Pons (tissue), 1 donor: ENCODE data around the gene MRPL36.

Experiments
- DNase-seq: peaks from one replicate; pipeline ENCODE4 v3.0.0-alpha.2; 2016; ENCODE audit warnings: low spot score

Gene MRPL36

DNA sequence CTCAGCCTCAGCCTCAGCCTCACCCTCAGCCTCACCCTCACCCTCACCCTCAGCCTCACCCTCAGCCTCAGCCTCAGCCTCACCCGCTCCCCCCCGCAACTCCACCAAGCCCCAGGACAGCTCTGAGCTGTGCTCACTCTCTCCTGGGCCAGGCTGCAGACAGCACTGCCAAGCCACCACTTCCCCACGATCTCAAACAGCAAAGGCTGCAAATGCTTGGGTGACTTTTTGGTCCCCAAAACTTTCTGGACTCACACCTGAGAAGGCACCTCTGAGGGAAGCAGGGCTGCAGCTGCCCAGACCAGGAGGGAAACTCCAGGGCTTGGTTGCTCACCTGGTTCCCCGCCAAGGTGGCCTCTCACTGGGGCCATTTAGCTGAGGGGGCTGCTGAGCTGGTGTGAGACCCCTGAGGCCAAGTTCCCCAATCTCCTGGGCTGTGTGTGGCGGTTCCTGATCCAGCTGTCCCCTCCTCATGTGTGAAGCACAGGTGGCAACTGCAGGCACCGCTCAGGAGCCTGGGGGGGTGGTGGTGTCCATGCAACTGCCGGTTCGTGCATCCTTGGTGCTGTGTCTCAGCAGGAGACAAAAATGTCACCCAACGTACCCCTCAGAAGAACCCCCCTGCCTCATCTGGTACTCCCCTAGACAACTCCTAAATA, 17.8 kb downstream of the MRPL36 start:
- no peak for DNase-seq

DNA sequence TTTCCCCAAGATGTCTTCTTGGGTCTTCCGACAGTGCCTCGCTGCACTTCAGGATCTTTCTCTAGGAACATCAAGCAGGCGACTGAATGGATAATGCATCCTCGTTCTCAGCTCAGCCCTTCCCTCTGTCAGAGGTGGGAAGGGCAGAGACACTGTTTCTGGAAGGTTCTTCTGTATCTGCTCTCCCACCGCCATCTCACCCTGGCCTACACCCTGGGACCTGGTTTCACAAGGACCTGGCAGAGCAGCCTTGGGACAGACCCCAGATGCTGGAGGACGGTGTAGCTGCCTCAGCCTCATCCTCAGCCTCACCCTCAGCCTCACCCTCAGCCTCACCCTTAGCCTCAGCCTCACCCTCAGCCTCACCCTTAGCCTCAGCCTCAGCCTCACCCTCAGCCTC, 18.5 kb downstream of the MRPL36 start:
- DNase-seq: no peak

DNA sequence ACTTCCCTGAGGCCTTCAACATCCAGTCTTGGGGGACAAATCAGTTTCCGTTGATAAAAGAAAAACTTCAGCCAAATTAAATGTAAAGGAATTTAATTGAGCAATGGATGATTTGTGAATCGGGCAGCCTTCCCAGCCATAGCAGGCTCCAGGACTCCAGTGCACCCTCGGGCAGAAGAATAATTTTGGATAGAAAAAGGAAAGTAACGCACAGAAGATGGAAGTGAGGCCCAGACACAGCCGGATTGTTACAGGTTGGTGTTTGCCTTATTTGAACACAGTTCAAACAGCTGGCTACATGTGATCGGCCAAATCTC, 19.1 kb downstream of the MRPL36 start:
- no peak for DNase-seq

DNA sequence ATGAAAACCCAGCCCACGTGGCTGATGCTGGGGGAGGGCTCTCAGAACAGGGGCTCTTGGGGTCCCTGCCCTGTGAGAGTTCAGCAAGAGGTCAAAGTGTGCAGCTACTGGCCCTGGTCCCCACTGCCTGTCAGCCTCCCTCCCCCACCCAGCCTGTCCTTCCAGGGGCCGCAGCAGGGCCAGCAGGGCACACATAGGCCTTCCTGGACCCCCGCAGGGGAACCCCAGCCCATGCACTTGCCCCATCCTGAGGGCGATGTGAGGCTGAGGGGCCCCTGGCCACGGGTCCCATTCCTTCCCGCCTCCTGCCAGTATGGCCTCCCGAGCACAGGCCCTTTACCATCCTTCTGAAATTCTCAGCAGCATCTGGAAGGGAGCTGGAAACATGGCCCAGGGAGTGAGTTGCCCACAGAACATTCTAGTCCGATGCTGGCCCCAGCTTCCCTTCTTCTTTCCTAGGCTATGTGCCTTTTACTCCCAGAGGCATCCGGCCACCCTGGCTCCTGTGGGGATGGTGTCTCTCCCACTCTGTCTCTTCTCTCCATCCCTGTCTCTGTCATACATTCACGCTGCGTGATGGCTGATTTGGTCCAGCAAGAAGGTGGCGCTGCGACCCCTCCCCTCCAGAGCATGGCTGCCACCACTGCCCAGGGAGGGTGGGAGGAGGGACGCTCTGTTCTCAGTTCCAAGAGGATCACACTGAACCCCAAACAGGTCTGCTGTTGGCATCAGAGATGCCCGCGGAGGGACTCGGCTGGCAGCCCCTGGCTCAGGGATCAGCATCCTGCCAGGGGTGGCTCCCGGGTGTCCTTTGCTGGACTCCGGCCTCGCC, 19.6 kb downstream of the MRPL36 start:
- DNase-seq: no peak

DNA sequence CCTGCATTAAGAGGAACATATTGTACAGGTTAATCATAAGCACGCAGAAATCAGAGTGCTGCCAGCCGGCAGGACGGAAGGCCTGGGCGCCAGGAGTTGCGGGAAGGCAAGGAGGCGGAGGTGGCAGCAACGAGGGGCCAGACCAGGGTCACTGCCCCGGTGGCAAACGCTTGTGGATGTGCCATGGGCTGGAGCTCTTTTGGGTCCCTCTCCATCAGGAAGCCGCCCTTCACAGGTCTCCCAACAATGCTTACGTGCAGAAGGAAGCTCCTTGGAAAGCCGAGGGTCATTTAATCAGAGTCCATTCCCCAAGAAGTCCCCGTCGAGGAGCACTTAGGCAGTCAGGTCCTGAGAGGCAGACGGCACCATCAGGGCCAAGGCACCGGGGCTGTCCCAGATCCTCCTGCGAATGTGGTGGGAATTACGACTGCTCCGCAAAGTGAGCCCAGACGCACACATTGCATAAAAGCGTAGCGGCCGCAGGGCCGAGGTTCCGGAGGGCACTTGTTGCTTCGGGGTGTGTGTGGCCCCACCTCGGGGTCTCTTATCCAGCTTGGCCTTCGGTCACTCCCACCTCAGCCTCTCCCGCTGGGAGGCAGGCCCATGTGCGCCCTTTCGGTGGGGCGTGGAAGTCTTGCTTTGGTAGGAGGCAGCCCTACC, 20.5 kb downstream of the MRPL36 start:
- no peak for DNase-seq

DNA sequence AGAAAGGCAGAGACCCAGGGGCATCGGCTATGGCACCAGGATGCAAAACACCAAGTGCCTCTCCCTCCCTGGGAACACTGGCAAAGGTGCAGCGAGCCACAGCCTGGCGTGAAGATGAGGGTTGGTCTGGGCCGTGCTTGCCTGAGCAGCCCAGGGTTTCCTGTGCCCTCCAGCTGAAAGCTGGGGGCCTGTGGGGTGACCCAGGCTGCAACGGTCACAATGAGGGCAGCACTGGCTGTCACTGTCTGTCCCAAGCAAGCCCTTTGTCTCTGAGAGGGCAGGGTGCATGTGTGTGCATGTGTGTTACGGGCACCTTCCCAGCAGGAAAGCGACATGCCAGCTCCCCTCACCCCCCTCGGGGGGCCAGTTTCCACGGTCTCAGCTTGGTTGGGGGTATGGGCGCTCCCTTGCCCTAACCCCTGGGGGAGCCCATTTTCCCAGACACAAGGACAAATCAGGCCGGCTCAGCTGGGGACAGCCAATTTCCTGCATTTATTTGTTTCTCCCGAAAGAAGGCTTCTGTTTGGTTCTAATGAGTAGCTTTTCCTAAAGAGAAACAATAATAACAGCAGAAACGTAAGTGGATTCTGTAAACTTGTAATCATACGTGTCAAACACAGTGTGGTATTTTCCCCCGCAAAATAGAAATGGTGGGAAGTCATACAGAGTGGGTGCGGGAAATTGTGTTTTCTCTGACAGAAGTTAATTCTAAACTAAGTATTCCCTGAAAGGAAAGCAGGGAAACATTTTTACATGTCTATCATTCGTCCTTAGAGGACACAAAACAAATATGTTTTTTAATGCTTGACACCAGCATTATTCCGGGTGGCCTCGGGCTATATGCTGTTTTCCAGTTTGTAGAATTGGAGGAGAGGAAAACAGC, 21.3 kb downstream of the MRPL36 start:
- no peak for DNase-seq

DNA sequence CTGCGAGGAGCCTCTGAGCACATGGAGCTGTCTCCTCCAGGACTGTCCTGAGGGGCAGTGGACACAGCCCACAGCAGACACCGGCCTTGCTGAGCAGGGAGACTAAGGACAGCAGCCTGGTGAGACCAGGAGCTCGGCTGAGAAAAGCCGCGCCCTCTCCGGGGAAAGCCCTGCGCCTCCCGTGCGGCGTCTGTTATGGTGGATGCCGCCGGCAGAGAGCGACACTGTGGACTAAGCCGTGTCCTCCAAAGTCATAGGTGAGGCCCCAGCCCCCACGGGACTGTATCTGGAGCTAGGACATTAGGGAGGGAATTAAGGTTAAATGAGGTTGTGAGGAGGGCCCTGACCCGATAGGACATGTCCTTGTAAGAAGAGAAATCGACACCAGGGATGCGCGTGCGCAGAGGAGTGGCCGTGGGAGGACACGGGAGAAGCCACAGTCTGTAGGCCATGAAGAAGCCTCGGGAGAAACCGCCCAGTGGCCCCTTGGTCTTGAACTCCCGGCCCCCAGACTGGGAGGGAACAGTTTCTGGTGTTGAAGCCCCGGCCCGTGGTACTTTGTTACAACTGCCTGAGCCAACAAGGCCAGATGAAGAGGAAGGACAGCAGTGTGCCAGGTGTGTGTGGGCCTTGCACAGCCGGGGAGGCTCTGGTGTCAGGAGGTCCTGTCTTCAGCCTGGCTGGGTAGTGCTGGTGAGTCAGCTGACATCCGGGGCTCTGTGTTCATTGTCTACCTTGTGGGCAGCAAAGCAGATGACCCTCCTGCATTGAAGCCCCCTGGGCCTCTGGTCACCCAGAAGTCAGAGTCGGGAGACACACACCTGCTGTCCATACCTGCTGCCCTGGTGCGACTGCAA, 22.1 kb downstream of the MRPL36 start:
- DNase-seq: no peak

DNA sequence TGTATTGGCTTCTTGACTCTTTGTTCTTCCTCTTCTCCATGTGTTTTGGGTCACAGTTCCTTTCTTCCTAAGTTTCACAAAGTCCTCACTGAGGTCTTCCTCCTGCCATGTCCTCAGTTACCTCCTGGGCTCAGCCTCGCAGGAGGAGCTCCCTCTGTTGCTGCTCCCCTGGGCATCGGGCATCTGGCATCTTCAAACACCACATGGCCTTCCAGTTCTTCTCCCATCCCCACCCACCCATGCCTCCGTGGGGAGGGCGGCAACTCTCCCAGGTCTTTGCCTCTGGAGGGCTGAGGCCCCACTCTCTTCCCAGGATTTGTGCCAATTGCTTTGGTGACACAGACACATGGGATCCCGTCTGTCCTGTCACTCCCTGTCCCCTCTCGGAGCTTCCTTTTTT, 22.8 kb downstream of the MRPL36 start:
- no peak for DNase-seq

DNA sequence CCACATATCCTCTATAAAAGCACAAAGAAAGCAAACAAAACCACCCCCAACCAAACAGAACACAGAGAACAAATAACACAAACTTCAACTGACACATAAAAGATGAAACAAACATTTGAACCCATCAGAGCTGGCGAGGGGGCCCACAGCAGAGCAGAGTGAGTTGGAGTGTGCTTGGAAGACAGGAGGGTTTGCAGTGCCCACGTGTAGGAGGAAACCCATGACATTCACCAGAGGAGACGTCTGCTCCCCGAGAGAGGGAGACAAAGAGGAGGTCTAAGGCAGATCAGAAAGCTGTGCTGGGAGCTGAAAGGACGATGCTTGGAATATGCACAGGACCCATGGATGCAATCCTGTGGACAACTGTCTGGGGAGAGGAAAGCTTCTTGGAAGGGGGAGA, 27.0 kb downstream of the MRPL36 start:
- DNase-seq: no peak

DNA sequence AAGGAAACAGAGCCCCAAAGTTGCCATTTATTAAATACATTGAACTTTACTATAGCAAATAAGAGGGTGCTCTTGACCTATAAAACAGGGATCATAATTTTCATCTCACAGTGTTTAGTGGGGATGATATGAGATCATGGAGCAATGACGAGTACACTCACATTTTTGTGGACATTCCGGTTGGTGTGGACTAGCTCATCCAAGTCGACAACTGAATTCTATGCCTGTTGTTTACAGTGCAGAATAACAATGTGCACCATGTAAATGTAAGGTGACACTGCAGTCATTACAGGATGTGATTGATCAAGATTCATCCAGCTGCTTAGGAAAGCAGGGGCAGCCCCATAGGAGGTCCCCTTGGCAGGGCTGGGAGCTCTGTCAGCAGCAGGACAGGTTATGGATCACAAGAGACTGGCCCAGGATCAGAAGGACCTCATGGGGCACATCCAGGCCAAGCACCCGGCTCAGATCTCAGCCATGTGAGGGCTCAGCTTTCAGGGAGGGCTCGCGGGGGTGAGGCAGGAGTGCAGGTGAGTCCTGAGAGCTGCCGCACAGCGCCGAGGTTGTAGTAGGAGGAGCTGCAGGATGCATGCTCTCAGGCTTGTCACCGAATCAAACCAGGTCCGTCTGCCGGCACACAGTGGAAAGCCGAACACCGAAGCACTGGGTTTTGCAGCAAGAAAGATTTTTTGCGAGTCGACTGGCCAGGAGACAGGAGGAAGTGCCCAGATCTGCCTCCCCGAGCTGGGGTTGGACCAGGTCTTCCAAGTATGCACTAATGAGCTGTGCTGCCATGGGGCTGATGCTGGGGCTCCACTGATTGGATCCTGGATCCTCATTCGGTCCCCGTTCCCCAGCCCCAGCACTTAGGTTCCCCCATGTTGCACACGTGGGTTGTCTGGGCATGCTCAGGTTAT, 28.2 kb downstream of the MRPL36 start:
- no peak for DNase-seq

DNA sequence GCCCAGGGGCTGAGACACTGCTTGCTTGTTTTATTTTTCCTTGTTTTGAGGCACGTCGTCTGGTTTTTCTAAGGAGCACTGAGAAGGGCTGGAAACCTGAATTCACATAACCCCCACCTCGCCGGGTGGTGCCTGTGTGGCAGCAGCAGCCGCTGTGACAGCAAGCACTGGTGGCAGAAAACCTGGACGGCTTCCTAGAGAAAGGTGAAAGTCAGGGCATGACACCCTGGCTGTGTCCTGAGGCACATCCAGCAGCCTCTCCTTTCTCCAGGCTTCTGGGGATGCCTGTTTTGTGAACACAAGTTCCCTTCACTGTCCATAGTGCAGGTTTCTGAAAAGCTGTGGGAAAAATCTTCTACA, 29.2 kb downstream of the MRPL36 start:
- no peak for DNase-seq

DNA sequence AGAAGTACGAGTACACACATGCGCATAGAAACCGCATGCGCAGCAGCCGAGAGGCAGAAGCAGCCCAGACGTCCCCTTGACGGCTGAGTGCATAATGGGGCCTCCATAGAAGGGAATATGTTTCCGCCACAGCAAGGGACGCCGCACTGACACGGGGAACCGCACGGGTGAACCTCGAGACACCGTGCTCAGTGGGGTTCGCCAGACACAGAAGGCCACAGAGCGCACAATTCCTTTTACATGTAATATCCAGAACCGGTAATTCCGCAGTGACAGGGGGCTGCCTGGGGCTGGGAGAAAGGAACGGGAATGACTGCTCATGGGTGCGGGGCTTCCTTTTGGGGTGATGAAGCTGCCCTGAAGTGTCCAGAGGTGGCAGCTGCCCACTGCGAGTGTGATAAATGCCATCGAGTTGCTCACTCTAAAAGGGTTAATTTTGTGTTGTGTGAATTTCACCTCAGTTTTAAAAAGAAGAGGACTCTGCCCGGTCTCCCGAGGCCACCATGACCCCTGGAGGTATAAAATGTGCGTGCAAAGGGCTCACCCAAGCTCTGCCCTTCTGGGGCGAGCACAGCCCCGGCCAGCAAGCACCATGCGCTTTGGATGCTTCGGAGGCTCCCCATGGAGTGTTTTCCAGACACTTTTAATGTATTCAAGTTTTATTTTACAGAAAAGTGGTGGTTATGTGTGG, 29.7 kb downstream of the MRPL36 start:
- DNase-seq: no peak

DNA sequence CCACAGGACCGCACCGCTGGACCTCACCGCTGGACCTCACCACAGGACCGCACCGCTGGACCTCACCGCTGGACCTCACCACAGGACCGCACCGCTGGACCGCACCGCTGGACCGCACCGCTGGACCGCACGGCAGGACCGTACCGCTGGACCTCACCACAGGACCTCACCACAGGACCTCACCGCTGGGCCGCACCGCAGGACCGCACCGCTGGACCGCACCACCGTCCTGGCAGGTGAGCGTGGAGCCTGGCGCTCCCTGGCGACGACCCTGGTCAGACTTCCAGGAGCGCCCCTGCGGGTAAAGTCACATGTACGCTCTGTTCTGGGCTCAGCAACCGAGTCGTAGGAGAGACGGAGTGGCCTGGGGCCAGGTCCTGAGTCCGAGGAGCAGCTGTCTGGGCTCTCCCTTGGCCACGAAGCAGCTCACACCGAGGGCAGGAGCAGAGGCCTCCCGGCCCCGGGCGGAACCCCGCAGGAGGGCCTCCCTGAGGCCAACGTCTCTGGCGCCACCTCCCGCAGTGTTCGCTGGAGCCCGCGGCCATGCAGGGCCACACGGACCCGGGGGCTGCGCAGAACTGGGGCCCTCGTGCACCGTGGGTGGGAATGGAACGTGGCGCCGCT, 30.5 kb downstream of the MRPL36 start:
- no peak for DNase-seq

DNA sequence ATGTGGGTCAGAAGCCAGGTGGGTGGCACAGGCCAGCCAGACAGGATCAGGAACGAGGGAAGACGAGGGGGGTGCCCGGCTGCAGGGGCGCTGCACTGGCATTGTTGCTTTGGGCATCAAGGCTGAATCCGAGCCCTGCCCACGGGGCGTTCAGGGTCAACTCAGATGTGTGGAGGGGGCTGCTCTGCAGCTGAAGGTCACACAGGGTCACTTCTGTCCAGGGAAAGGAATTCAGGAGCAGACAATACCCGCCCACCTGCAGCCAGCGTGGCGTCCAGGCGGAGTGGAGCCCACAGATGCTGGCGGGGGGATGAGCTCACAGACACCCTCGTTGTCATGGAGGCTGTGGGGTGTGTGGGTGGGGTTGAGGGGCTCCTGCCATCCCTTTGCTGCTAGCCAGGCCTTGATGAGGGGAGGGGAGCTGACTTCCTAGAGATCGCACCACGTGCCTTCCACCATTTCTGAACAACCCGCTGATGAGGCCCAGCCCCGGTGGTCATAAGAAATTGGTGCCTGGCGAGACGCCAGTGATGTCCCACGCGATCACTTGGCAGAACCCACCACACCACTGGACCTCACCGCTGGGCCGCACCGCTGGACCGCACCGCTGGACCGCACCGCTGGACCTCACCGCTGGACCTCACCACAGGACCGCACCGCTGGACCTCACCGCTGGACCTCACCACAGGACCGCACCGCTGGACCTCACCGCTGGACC, 31.2 kb downstream of the MRPL36 start:
- DNase-seq: no peak

DNA sequence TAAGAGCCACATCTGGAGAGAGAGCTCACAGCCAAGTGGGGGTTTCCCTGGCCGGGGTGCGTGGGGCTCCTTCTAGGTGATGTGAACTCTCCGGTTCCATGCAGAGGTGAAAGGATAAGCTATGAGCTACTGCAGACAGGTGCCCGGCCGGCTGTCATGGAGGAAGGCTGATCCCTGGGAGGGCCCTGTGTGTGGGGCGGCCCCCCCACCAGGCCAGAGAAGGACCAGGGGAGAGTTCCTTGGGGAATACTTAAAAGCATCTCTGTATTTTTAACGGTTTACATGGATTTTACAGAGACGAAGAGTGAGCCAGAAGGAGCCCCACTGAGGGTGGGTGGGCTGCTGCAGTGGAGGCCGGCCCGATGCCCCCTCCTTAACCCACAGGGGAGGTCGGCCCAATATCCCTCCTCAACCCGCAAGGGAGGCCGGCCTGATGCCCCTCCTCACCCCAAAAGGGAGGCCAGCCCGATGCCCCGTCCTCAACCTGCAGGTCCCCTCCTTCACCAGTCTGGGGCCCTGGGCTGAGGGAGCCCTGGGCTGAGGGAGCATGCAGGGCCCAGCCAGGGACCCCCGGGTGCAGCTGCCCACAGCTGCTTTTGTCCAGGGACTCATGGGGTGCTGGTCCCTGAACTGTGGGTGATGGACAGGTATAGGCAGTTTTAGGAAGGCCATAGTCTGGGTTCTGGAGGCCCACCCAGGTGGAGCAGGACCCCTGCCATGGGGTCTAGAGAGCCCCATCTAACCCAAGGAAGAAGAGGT, 31.9 kb downstream of the MRPL36 start:
- no peak for DNase-seq

DNA sequence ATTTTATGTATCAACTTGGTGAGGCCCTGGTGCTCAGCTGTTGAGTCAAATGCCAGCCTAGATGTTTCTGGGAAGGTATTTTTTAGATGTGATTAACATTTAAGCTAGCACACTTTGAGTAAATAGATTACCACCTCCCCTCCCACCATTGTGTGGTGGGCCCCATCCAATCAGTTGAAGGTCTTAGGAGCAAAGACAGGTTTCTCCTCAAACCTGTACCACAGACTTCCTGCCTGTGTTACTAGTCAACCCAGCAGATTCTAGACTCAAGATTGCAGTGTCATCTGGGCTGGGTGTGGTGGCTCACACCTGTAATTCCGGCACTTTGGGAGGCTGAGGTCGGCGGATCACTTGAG, 33.8 kb downstream of the MRPL36 start:
- no peak for DNase-seq

DNA sequence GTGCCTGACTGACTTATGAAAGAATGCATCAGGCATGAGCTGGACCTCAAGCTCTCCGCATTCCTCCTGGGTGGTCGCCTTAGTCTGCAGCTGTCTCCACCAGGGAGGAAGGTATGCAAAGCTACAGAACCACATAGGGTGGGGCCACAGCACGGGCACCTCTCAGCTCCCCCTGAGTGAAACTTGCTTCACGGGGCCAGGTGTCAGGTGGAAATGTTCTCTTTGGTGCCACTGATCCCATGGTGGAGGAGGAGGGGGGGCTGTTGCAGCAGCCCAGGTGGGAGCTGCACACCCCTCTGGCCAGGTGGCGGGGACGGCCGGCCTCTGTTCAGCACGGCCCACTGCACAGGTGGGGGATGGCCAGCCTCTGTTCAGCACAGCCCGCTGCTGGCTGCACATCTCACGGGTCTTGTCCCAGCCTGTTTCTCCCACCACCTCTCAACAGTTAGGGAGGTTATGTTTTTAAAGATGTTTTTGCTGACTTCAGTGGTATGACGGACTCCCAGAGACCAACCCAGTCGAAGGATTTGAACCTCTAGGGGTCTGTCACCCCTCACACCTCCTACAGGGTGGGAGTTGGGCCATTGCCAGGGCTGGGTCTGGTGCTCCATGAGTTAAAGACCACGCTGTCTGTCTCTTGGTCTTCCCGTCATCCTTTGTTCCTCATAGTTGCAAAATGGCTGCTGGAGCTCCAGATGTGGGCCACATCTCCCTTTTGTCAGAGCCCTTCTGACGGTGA, 34.3 kb downstream of the MRPL36 start:
- no peak for DNase-seq
